Hematopoietic multipotent progenitor cell treated with erythropoietin and hydrocortisone succinate and interleukin-3 and kit ligand, for 6 days (in vitro differentiated cells): ENCODE data around the gene EGR1.

Experiments
- DNase-seq: peaks from one replicate; pipeline ENCODE4 v3.0.0-alpha.2; 2015

Gene EGR1

DNA sequence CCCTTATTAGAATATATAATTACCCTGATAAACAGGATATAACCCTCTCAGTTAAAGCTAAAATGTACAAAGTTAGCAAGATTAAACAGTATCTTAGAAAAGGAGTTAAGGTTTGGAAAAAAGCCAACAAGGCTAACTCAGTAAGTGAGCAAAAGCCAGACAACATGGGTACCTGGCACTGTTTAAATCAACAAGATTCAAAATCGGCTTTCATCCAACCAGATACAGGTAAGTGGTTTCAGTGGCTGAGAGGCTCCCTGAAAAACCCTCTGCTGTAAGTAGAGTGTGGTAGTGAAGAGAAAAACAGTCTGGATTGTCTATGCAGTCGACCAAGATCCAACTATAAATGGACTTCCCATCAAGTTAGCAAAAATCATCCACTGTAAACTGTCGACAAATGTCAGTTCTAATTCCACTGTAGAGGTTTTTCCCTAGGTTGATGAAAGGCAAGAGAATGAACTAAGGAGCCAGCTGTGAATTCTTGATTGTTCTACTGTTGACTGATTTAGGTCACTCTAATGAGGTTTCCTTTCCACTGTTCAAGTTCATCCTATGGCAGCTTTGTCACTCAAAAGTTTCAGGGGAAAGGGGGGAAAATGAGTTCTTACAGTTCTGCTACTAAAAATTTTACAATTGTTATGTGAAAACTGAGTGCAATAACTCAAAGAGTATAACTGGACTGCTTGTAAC lies 50.4 kb downstream of the EGR1 start:
- no peak for DNase-seq

- no peak for DNase-seq
Measured at GRCh38 chr5:138517437-138517836, 52.2 kb downstream of the EGR1 start.
